ENCODE results near the gene C21orf58.

The C21orf58 gene

DNA sequence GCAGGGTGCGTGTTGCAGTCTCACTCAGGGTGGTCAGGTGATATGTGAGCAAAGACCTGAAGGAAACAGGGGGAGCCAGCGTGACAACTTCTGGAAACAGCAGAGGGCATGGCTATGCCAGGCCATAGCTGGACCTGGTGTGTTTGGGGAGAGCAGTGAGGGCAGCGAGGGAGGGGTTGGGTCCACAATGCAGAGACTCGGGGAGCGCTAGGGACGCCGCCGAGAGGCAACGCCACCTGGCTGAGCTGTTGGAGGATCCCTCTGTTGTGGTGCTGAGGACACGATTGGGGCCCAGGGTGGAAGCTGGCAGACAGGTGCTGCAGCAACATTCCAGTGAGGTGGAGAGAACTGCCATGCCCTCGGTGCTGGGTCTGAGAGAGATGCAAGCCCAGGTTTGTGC lies 68.5 kb downstream of the C21orf58 start:
- no peak for DNase-seq (ENCODE audit: low spot score)

DNA sequence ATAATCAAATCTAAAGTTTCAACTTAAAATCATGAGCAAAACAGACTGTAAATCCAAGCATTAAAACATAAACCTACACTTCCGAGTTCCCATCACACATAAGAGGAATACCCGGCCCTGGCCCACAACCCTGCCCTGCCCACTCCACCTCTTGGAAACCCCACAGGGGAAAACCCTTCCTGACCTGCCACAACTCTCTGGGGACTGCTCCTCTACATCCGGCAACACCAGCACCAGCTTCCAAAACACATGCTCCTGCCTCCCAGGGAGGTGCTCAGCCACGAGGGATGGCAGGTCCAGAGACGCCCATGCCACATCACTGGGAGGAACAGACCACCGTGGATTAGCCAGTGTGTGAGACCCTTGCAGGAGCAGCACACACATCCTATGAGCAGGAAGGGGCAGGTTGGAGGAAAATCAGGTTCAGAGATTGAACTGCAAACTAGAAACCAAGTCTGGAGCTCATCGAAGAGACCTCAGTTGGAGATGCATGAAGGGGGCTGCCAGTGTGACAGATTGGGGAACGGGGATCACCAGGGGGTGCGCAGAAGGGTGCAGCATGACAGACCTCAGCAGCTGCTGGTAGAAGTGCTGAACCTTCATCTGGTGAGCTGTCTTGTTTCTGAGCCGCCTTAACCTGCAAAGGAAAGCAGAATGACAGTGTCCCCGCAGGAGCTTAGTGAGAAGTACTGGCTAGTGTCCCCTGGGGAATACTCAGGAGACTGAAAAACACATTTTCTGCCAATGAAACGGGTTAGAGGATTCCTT lies 69.3 kb downstream of the C21orf58 start:
- DNase-seq (ENCODE audit: low spot score): no peak

DNA sequence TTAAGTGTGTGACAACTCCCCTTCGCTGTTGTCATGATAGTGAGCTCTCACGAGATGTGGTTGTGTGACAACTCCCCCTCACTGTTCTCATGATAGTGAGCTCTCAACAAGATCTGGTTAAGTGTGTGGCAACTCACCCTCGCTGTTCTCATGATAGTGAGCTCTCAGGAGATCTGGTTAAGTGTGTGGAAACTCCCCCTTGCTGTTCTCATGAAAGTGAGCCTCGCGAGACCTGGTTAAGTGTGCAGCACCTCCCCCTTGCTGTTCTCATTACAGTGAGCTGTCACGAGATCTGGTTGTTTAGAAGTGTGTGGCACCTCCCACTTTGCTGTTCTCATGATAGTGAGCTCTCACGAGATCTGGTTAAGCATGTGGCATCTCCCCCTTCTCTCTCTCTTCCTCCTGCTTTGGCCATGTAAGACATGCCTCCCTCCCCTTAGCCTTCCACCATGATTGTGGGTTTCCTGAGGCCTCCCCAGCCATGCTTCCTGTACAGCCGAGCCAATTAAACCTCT lies 70.0 kb downstream of the C21orf58 start:
- no peak for DNase-seq (ENCODE audit: low spot score)

DNA sequence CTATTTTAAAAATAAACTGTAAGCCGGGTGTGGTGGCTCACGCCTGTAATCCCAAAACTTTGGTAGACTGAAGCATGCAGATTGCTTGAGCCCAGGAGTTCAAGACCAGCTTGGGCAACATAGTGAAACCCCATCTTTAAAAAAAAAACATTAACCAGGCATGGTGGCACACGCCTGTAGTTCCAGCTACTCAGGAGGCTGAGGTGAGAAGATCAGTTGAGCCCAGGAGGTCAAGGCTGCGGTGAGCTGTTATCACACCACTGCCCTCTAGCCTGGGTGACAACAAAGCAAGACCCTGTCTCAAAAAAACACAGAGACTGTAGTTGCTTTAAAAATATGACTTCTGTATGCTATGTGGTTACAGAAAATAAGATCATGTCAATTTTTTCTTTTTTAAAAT lies 70.8 kb downstream of the C21orf58 start:
- no peak for DNase-seq (ENCODE audit: low spot score)

Measured in iPS-NIHi11 (cell line).